Ectodermal cell (in vitro differentiated cells): ENCODE measurements around the gene APLP2.

Experiments
- H3K27ac ChIP-seq: 2 replicates; pipeline ENCODE4 v1.7.0; 2013; ENCODE audit warnings: mild to moderate bottlenecking, low read depth, low read length; ENCODE audit not compliant: insufficient read depth, poor library complexity, severe bottlenecking
- H3K27me3 ChIP-seq: 2 replicates; pipeline ENCODE4 v1.7.0; 2013; ENCODE audit warnings: mild to moderate bottlenecking, low read length; ENCODE audit not compliant: insufficient read depth, control insufficient read depth, poor library complexity, severe bottlenecking
- H3K36me3 ChIP-seq: one replicate; pipeline ENCODE4 v1.7.0; 2013; ENCODE audit warnings: low read length; ENCODE audit not compliant: control insufficient read depth, insufficient read depth
- H3K4me1 ChIP-seq: one replicate; pipeline ENCODE4 v1.7.0; 2013; ENCODE audit warnings: low read length; ENCODE audit not compliant: control insufficient read depth, insufficient read depth
- H3K4me3 ChIP-seq: 2 replicates; pipeline ENCODE4 v1.7.0; 2013; ENCODE audit warnings: low read depth, low read length, control low read depth; ENCODE audit not compliant: insufficient read depth
- H3K9me3 ChIP-seq: 2 replicates; pipeline ENCODE4 v1.7.0; 2013; ENCODE audit warnings: mild to moderate bottlenecking, low read length, moderate library complexity; ENCODE audit not compliant: control insufficient read depth
- WGBS, 2 experiments: methylation state at CpG; one replicate each; pipeline ENCODE4 v1.1.7; 2013; ENCODE audit warnings: missing lambda C conversion rate in 2 of 2; 5-methylcytosine and 5-hydroxymethylcytosine counted together

APLP2 gene

DNA sequence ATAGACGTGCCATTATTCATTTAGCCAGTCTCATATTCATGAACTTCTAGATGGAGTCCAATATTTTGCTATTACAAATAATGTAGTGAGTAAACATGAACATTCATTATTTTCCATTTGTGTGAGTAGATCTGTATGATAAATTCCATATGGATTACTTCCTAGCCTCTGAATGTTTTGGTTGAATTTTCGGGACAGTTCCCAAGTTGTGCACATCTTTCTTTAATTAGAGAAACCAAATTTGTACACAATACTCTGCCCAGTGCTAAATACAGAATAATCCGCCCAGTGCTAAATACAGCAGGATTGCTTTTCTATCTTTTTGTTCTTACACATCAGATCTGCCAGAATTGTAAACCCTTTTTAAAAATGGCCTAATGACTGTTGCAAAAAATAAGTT lies 17.1 kb upstream of the APLP2 start:
- Histone ChIP-seq H3K4me1 (peaks cover 5% of the 10 kb centered on the region), H3K36me3 (no peaks in the 10 kb centered on the region), H3K27ac (no peak overlapping the region), H3K9me3 (no peaks in the 10 kb centered on the region), H3K4me3 (no peak overlapping the region), H3K27me3 (no peaks in the 10 kb centered on the region)
- 89 to 95% methylated on average over 2 to 3 of the region's 3 CpGs for WGBS, 2 experiments

GRCh38 chr11:130054966-130055365 lies 14.7 kb upstream of the APLP2 start:
- H3K9me3 ChIP-seq = no peaks in the 10 kb centered on the region
- no peaks in the 10 kb centered on the region for H3K36me3 ChIP-seq
- H3K27me3 ChIP-seq = no peaks in the 10 kb centered on the region
- no peak overlapping the region for H3K27ac ChIP-seq
- peaks cover 5% of the 10 kb centered on the region for H3K4me1 ChIP-seq
- 84 to 86% methylated on average over 2 of the region's 2 CpGs for WGBS, 2 experiments
- H3K4me3 ChIP-seq = no peak overlapping the region

- no peaks in the 10 kb centered on the region for H3K27me3 ChIP-seq
- no peaks in the 10 kb centered on the region for H3K36me3 ChIP-seq
- WGBS, 2 experiments = 90 to 94% methylated on average over 5 of the region's 5 CpGs
- H3K4me1 ChIP-seq = peaks cover 3% of the 10 kb centered on the region
- H3K27ac ChIP-seq = no peak overlapping the region
- no peaks in the 10 kb centered on the region for H3K9me3 ChIP-seq
- H3K4me3 ChIP-seq = no peak overlapping the region
Measured at GRCh38 chr11:130055617-130056016, 14.1 kb upstream of the APLP2 start.

DNA sequence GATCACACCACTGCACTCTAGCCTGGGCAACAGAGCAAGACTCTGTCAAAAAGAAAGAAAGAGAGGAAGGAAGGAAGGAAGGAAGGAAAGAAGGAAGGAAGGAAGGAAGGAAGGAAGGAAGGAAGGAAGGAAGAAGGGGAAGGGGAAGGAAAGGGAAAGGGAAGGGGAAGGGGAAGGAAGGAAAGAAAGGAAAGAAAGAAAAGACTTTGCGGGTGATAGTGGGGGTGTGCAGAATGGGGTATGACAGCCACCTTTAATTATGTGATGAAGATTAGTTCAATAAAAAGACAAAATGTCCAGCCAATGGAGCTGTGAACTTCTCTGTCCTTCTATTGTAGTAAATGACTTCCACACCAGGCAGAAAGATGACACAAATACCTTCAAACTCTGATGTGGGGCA lies 8.7 kb upstream of the APLP2 start:
- Histone ChIP-seq H3K9me3 (no peaks in the 10 kb centered on the region), H3K27ac (no peak overlapping the region), H3K36me3 (no peaks in the 10 kb centered on the region), H3K4me3 (no peak overlapping the region), H3K4me1 (no peaks in the 10 kb centered on the region), H3K27me3 (no peaks in the 10 kb centered on the region)
- 97 to 100% methylated on average over 1 of the region's 1 CpG for WGBS, 2 experiments

GRCh38 chr11:130062026-130062425 lies 7.7 kb upstream of the APLP2 start:
- no peaks in the 10 kb centered on the region for H3K36me3 ChIP-seq
- no peak overlapping the region for H3K27ac ChIP-seq
- peaks cover 2% of the 10 kb centered on the region for H3K27me3 ChIP-seq
- WGBS, 2 experiments = 85 to 94% methylated on average over 2 to 4 of the region's 4 CpGs
- no peak overlapping the region for H3K4me3 ChIP-seq
- H3K4me1 ChIP-seq = no peaks in the 10 kb centered on the region
- no peaks in the 10 kb centered on the region for H3K9me3 ChIP-seq

- H3K4me1 ChIP-seq = peaks cover 1% of the 10 kb centered on the region
- no peaks in the 10 kb centered on the region for H3K36me3 ChIP-seq
- no peaks in the 10 kb centered on the region for H3K9me3 ChIP-seq
- no peak overlapping the region for H3K4me3 ChIP-seq
- no peak overlapping the region for H3K27ac ChIP-seq
- WGBS, 2 experiments = 91 to 100% methylated on average over 2 of the region's 2 CpGs
- H3K27me3 ChIP-seq = peaks cover 17% of the 10 kb centered on the region
Measured at GRCh38 chr11:130063451-130063850, 6.2 kb upstream of the APLP2 start.

DNA sequence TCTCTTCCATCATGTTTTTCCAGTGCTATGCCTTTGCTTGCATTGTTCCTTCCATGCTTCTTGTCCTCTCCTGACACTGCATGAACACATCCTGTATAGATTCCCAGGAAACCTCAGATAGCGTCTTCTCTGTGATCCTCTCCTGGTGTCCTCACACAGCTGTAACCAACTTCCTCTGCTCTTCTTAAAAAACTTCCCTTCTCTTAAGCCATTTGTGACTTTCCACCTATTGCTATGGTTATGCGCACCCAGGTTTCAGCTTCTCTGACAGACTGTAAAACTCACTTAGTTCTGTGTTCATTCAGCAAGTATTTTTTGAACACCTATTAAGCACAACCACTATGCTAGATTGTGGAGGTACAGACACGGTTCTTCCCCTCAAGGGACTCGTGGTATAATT lies 5.1 kb upstream of the APLP2 start:
- Histone ChIP-seq H3K9me3 (no peaks in the 10 kb centered on the region), H3K36me3 (no peaks in the 10 kb centered on the region), H3K4me1 (peaks cover 4% of the 10 kb centered on the region), H3K27ac (no peak overlapping the region), H3K4me3 (no peak overlapping the region), H3K27me3 (peaks cover 21% of the 10 kb centered on the region)
- WGBS, 2 experiments = 95 to 98% methylated on average over 4 of the region's 4 CpGs

DNA sequence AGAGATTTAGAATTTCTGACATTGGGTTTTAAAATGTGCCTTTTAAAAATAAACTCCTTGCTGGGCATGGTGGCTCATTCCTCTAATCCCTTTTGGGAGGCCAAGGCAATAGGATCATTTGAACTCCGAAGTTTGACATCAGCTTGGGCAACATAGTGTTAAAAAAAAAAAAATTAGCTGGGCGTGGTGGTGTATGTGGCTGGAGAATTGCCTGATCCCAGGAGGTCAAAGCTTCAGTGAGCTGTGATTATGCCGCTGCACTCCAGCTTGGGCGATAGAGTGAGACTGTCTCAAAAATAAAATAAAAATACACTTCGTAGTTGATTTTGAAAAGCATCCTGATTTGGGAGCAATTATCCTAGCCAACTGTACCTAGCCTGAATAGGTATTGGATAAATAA lies 3.4 kb upstream of the APLP2 start:
- 81 to 88% methylated on average over 5 of the region's 5 CpGs for WGBS, 2 experiments
- peaks cover 4% of the 10 kb centered on the region for H3K4me1 ChIP-seq
- no peaks in the 10 kb centered on the region for H3K36me3 ChIP-seq
- no peak overlapping the region for H3K27ac ChIP-seq
- peaks cover 21% of the 10 kb centered on the region for H3K27me3 ChIP-seq
- no peaks in the 10 kb centered on the region for H3K9me3 ChIP-seq
- H3K4me3 ChIP-seq = no peak overlapping the region

- no peaks in the 10 kb centered on the region for H3K9me3 ChIP-seq
- WGBS, 2 experiments = 38 to 42% methylated on average over 18 of the region's 18 CpGs
- no peak overlapping the region for H3K27ac ChIP-seq
- peaks cover 10% of the 10 kb centered on the region for H3K4me1 ChIP-seq
- H3K27me3 ChIP-seq = peaks cover 21% of the 10 kb centered on the region
- peak overlapping the region; percentile 66 for H3K4me3 ChIP-seq
- no peaks in the 10 kb centered on the region for H3K36me3 ChIP-seq
Measured at GRCh38 chr11:130068546-130068985, 1.1 kb upstream of the APLP2 start.

- H3K27me3 ChIP-seq = peaks cover 21% of the 10 kb centered on the region
- peak overlapping the region; percentile 66 for H3K4me3 ChIP-seq
- no peaks in the 10 kb centered on the region for H3K9me3 ChIP-seq
- 1% methylated on average over 53 of the region's 53 CpGs for WGBS, 2 experiments
- peaks cover 10% of the 10 kb centered on the region for H3K4me1 ChIP-seq
- H3K27ac ChIP-seq = peak overlapping the region; percentile 40
- H3K36me3 ChIP-seq = no peaks in the 10 kb centered on the region
Measured at GRCh38 chr11:130068986-130069658, 572 bp upstream of the APLP2 start.
